Testis (tissue), 2 donors: ENCODE results near the gene ANAPC2.

Source experiments
- CTCF ChIP-seq, 3 experiments: fragments of 450-650 bp in 2 of 3; fragments of 200-600 bp in 1 of 3; sonication (generic) in 1 of 3; IDR thresholded peaks; one replicate each; pipeline ENCODE4 v1.5.1; 2016 to 2019; ENCODE audit warnings: antibody characterized with exemption in 3 of 3, mild to moderate bottlenecking in 2 of 3, moderate library complexity in 1 of 3
- POLR2A ChIP-seq: fragments of 450-650 bp; IDR thresholded peaks from one replicate; pipeline ENCODE4 v1.6.1; 2017; ENCODE audit warnings: antibody characterized with exemption, mild to moderate bottlenecking, moderate library complexity

- TF ChIP-seq CTCF (IDR thresholded peaks at IDR 0.05): no peak
- no peak for TF ChIP-seq POLR2A
Observed at GRCh38 chr9:137194909-137195308, 6.5 kb upstream of the ANAPC2 start.
